T-cell (primary cell): ENCODE data around the gene KCNQ2. TPM values are rescaled to one million over a fixed set of nuclear protein-coding genes. Genes with fewer than 3 reads are reported as not detected.

Experiments
- ATAC-seq, 4 experiments: fragments of 200-7000 bp in 3 of 4; fragments of 150-1000 bp in 1 of 4; cut with Tn5 transposase; replicated peaks in 1 of 4; 1 replicate in 3 of 4; 2 replicates in 1 of 4; pipeline ENCODE4 v1.10.0; 2021; ENCODE audit warnings: moderate library complexity in 3 of 4, mild to moderate bottlenecking in 2 of 4, moderate number of reproducible peaks in 1 of 4
- CTCF ChIA-PET, 2 donors: fragments of 300-600 bp; sonication (Branson Sonifier 250); formaldehyde crosslinking; loops; one replicate each; lab custom pipeline; 2022; ENCODE audit warnings: antibody characterized with exemption in 2 of 2; lab: Charles Lee
- POLR2A ChIA-PET, 2 donors: fragments of 300-600 bp; sonication (Branson Sonifier 250); formaldehyde crosslinking; loops; one replicate each; lab custom pipeline; 2022; ENCODE audit warnings: antibody characterized with exemption in 2 of 2; lab: Charles Lee
- DNase-seq, 35 experiments: peaks; one replicate each; pipeline versions ENCODE4 v3.0.0 to v3.0.0-alpha.2; 2013 to 2023
- H3K27ac ChIP-seq: one replicate; pipeline ENCODE4 v1.5.1; 2013; ENCODE audit warnings: low read length
- H3K27me3 ChIP-seq, 2 experiments: replicated peaks in 1 of 2; 1 replicate in 1 of 2; 2 replicates in 1 of 2; pipeline versions ENCODE4 v1.6.1 to v1.7.0; 2013; ENCODE audit warnings: low read length in 1 of 2, mixed read lengths in 1 of 2; ENCODE audit not compliant: control insufficient read depth in 2 of 2, insufficient read depth in 2 of 2; ENCODE audit errors: extremely low read depth in 1 of 2
- H3K36me3 ChIP-seq, 2 donors: 1 replicate in 1 of 2; 2 replicates in 1 of 2; pipeline versions ENCODE4 v1.6.1 to v1.7.0; 2013; ENCODE audit warnings: low read length in 1 of 2; ENCODE audit not compliant: control insufficient read depth in 2 of 2, insufficient read depth in 1 of 2; ENCODE audit errors: extremely low read depth in 1 of 2
- H3K4me1 ChIP-seq, 2 experiments: 1 replicate in 1 of 2; 2 replicates in 1 of 2; pipeline versions ENCODE4 v1.6.1 to v1.7.0; 2013; ENCODE audit warnings: low read length in 2 of 2, mixed read lengths in 1 of 2; ENCODE audit not compliant: insufficient read depth in 2 of 2, control insufficient read depth in 1 of 2; ENCODE audit errors: extremely low read depth in 1 of 2
- H3K4me3 ChIP-seq, 2 donors: 1 replicate in 1 of 2; 2 replicates in 1 of 2; pipeline versions ENCODE4 v1.5.1 to v1.7.0; 2013; ENCODE audit warnings: mild to moderate bottlenecking in 2 of 2, low read length in 1 of 2, moderate library complexity in 1 of 2; ENCODE audit not compliant: control insufficient read depth in 1 of 2; ENCODE audit errors: extremely low read depth in 1 of 2
- H3K9me3 ChIP-seq: 2 replicates; pipeline ENCODE4 v1.7.0; 2013
- H3K27ac Mint-ChIP-seq, 2 donors: one replicate each; pipeline ENCODE4 v1.8.0; 2020 to 2021; ENCODE audit warnings: mild to moderate bottlenecking in 2 of 2, mixed read lengths in 2 of 2
- H3K27me3 Mint-ChIP-seq, 2 donors: one replicate each; pipeline ENCODE4 v1.8.0; 2021 to 2022; ENCODE audit warnings: mixed read lengths in 2 of 2
- H3K36me3 Mint-ChIP-seq: one replicate; pipeline ENCODE4 v1.8.0; 2021; ENCODE audit warnings: mixed read lengths
- H3K4me1 Mint-ChIP-seq, 3 donors: one replicate each; pipeline ENCODE4 v1.8.0; 2020 to 2022; ENCODE audit warnings: mixed read lengths in 3 of 3, mild to moderate bottlenecking in 1 of 3
- H3K4me3 Mint-ChIP-seq, 3 donors: one replicate each; pipeline ENCODE4 v1.8.0; 2020 to 2022; ENCODE audit warnings: mild to moderate bottlenecking in 3 of 3, mixed read lengths in 3 of 3, moderate library complexity in 3 of 3
- H3K9me3 Mint-ChIP-seq, 3 donors: one replicate each; pipeline ENCODE4 v1.8.0; 2020 to 2022; ENCODE audit warnings: mixed read lengths in 3 of 3
- WGBS: methylation state at CpG from one replicate; pipeline ENCODE4 v1.1.5; 2013; ENCODE audit warnings: missing lambda C conversion rate; ENCODE audit not compliant: insufficient coverage; 5-methylcytosine and 5-hydroxymethylcytosine counted together
- total RNA-seq, 35 experiments: library from RNA in 6 of 35; stranded (reverse) in 6 of 35; fragments of 120-200 nt in 1 of 35; gene quantifications; one replicate each; pipeline versions ENCODE4 v1.2.1 to v1.2.4 and lab custom pipeline; 2013 to 2026

Gene KCNQ2
- total RNA-seq, 5 donors from 2014 or later (not counting 1 experiment from before 2014, with no cell fraction given), result 0.19 to 0.49 (median 0.32) TPM

- H3K4me3 Mint-ChIP-seq, result no peak overlapping the region
- ChIA-PET POLR2A (no interaction called here), CTCF (no interaction called here)
- 31% methylated on average over 46 of the region's 46 CpGs for WGBS
- H3K27me3 ChIP-seq, result peaks cover 0 to 75% of the 10 kb centered on the region in 2 experiments
- H3K9me3 Mint-ChIP-seq, result no peaks in the 10 kb centered on the region
- H3K4me1 Mint-ChIP-seq, result peaks cover 0 to 12% (median 4%) of the 10 kb centered on the region in 3 donors
- no peak overlapping the region for H3K4me3 ChIP-seq
- no peak overlapping the region for H3K27ac ChIP-seq
- H3K9me3 ChIP-seq, result no peaks in the 10 kb centered on the region
- peak in 6 of 35 experiments; percentile 13 to 34 (median 22) for DNase-seq
- no peaks in the 10 kb centered on the region for H3K36me3 ChIP-seq
- no peak overlapping the region for H3K27ac Mint-ChIP-seq
- peak in 2 of 4 experiments; percentile 35 to 63 for ATAC-seq
- H3K27me3 Mint-ChIP-seq, result peaks cover 12 to 42% of the 10 kb centered on the region in 2 donors
- H3K4me1 ChIP-seq, result peaks cover 0 to 28% of the 10 kb centered on the region in 2 experiments
- no peaks in the 10 kb centered on the region for H3K36me3 Mint-ChIP-seq
Measured at GRCh38 chr20:63452821-63453523, 19.5 kb downstream of the KCNQ2 start.

- ChIA-PET CTCF (no interaction called here), POLR2A (no interaction called here)
- no peaks in the 10 kb centered on the region for H3K36me3 Mint-ChIP-seq
- ATAC-seq (no peak), DNase-seq (no peak)
- no peak overlapping the region for H3K27ac Mint-ChIP-seq
- WGBS, result 89% methylated on average over 20 of the region's 20 CpGs
- Histone ChIP-seq H3K36me3 (no peaks in the 10 kb centered on the region), H3K4me3 (no peak overlapping the region), H3K9me3 (no peaks in the 10 kb centered on the region), H3K4me1 (peaks cover 0 to 22% of the 10 kb centered on the region in 2 experiments), H3K27ac (no peak overlapping the region), H3K27me3 (peaks cover 0 to 75% of the 10 kb centered on the region in 2 experiments)
- peaks cover 0 to 9% (median 4%) of the 10 kb centered on the region in 3 donors for H3K4me1 Mint-ChIP-seq
- peaks cover 19 to 43% of the 10 kb centered on the region in 2 donors for H3K27me3 Mint-ChIP-seq
- no peaks in the 10 kb centered on the region for H3K9me3 Mint-ChIP-seq
- no peak overlapping the region for H3K4me3 Mint-ChIP-seq
Measured at GRCh38 chr20:63452341-63452740, 20.1 kb downstream of the KCNQ2 start.

DNA sequence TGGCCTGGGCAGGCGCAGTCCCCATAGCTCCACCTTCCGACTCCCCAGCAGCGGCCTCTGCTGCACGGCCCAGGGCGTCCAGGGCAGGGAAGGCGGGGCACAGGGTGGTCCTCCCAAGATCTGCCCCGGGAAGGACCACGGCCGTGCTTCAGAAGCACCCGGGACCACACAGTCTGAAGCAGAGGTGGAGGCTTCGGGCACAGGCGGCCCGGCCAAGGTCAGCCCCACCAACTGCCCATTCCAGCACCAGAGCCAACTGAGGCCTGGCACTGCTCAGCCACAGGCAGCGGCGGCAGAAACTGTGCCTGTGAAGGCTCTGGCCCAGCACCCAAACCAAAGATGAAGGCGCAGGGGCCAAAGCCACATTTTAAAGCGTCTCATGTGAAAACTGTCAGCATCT lies 20.6 kb downstream of the KCNQ2 start:
- peaks cover 0 to 9% (median 4%) of the 10 kb centered on the region in 3 donors for H3K4me1 Mint-ChIP-seq
- Histone ChIP-seq H3K9me3 (no peaks in the 10 kb centered on the region), H3K27ac (no peak overlapping the region), H3K4me3 (no peak overlapping the region), H3K4me1 (peaks cover 0 to 20% of the 10 kb centered on the region in 2 experiments), H3K36me3 (no peaks in the 10 kb centered on the region), H3K27me3 (peaks cover 0 to 75% of the 10 kb centered on the region in 2 experiments)
- ChIA-PET POLR2A (no interaction called here), CTCF (no interaction called here)
- peaks cover 22 to 44% of the 10 kb centered on the region in 2 donors for H3K27me3 Mint-ChIP-seq
- 87% methylated on average over 17 of the region's 17 CpGs for WGBS
- H3K9me3 Mint-ChIP-seq, result no peaks in the 10 kb centered on the region
- no peak overlapping the region for H3K4me3 Mint-ChIP-seq
- H3K36me3 Mint-ChIP-seq, result no peaks in the 10 kb centered on the region
- H3K27ac Mint-ChIP-seq, result no peak overlapping the region
- ATAC-seq (no peak), DNase-seq (no peak)

- POLR2A ChIA-PET, result no interaction called here
Measured at GRCh38 chr20:63449796-63450730, 22.4 kb downstream of the KCNQ2 start.

DNA sequence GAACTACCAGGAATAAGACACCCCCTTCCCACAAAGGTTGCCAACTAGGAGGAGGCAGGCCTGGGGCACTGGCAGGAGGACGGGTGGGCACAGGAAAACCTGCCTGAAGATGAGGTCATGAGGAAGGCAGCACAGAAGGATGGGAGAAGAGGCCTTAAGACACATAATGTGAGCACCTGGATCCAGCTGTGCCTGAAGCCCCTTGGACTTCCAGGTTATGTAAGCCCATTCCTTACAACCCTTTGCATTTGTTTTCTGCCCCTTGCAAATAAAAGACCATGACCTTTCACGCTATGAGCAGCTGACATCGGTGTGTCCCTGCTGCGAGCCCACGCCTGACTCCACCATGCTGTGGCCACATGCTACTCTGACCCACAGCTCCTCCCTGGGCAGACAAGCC lies 23.4 kb downstream of the KCNQ2 start:
- ATAC-seq, result no peak
- peaks cover 10 to 25% of the 10 kb centered on the region in 2 donors for H3K27me3 Mint-ChIP-seq
- H3K36me3 ChIP-seq, result no peaks in the 10 kb centered on the region
- peaks cover 0 to 4% (median 2%) of the 10 kb centered on the region in 3 donors for H3K4me1 Mint-ChIP-seq
- peaks cover 0 to 11% of the 10 kb centered on the region in 2 experiments for H3K4me1 ChIP-seq
- POLR2A ChIA-PET, result no interaction called here
- H3K4me3 ChIP-seq, result no peak overlapping the region
- 88% methylated on average over 5 of the region's 5 CpGs for WGBS
- H3K36me3 Mint-ChIP-seq, result no peaks in the 10 kb centered on the region
- CTCF ChIA-PET, result no interaction called here
- no peaks in the 10 kb centered on the region for H3K9me3 Mint-ChIP-seq
- H3K4me3 Mint-ChIP-seq, result no peak overlapping the region
- H3K27ac Mint-ChIP-seq, result no peak overlapping the region
- no peak for DNase-seq
- peaks cover 0 to 65% of the 10 kb centered on the region in 2 experiments for H3K27me3 ChIP-seq
- no peaks in the 10 kb centered on the region for H3K9me3 ChIP-seq
- H3K27ac ChIP-seq, result no peak overlapping the region

More at GRCh38 chr20:63449796-63450730, 22.4 kb downstream of the KCNQ2 start:
- peaks cover 14 to 34% of the 10 kb centered on the region in 2 donors for H3K27me3 Mint-ChIP-seq
- no peaks in the 10 kb centered on the region for H3K36me3 Mint-ChIP-seq
- DNase-seq (no peak), ATAC-seq (no peak)
- Histone ChIP-seq H3K27me3 (peaks cover 0 to 70% of the 10 kb centered on the region in 2 experiments), H3K27ac (no peak overlapping the region), H3K4me3 (no peak overlapping the region), H3K9me3 (no peaks in the 10 kb centered on the region), H3K36me3 (no peaks in the 10 kb centered on the region), H3K4me1 (peaks cover 0 to 21% of the 10 kb centered on the region in 2 experiments)
- H3K27ac Mint-ChIP-seq, result no peak overlapping the region
- H3K9me3 Mint-ChIP-seq, result no peaks in the 10 kb centered on the region
- CTCF ChIA-PET, result no interaction called here
- 94% methylated on average over 15 of the region's 30 CpGs for WGBS
- peaks cover 0 to 6% (median 4%) of the 10 kb centered on the region in 3 donors for H3K4me1 Mint-ChIP-seq
- H3K4me3 Mint-ChIP-seq, result no peak overlapping the region

GRCh38 chr20:63448031-63448430 lies 24.4 kb downstream of the KCNQ2 start:
- ATAC-seq (no peak), DNase-seq (no peak)
- 75% methylated on average over 15 of the region's 18 CpGs for WGBS
- no peaks in the 10 kb centered on the region for H3K9me3 ChIP-seq
- H3K4me1 ChIP-seq, result peaks cover 0 to 3% of the 10 kb centered on the region in 2 experiments
- ChIA-PET POLR2A (no interaction called here), CTCF (no interaction called here)
- Mint-ChIP-seq H3K4me1 (no peaks in the 10 kb centered on the region), H3K9me3 (peaks cover 0 to 3% (median 0%) of the 10 kb centered on the region in 3 donors), H3K4me3 (no peak overlapping the region), H3K27ac (no peak overlapping the region), H3K36me3 (no peaks in the 10 kb centered on the region), H3K27me3 (peaks cover 10 to 18% of the 10 kb centered on the region in 2 donors)
- no peak overlapping the region for H3K27ac ChIP-seq
- H3K4me3 ChIP-seq, result no peak overlapping the region
- no peaks in the 10 kb centered on the region for H3K36me3 ChIP-seq
- H3K27me3 ChIP-seq, result peaks cover 0 to 55% of the 10 kb centered on the region in 2 experiments
